ENCODE data around the gene STAG1. TPM values are rescaled to one million over a fixed set of nuclear protein-coding genes. Genes with fewer than 3 reads are reported as not detected.

Gene STAG1
- total RNA-seq, 2 donors from 2014 or later, result 26.2 to 28.3 TPM

DNA sequence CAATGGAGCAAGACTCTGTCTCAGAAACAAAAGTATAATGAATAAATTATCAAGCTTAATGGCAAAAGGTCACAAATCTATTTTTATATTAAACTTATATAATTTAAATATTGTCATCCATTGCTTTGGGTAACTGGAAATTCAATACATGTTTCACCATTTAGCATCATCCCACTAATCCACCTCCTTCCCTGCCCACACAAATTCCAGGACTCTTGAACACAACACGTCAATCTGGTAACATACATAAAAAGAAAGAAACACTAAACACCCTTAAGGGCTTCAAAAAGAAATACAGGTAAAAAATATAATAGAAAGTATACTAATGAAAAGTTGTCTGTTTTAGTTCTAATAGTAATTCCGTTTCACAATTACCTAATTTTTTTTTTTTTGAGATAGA is 149.4 kb downstream of the STAG1 start:
- no peak for DNase-seq
- 85 to 91% methylated on average over 2 of the region's 2 CpGs for WGBS, 2 donors

GRCh38 chr3:136595913-136596697 is 156.1 kb downstream of the STAG1 start:
- ATAC-seq, result no peak
- 50 to 64% methylated on average over 5 of the region's 5 CpGs for WGBS, 2 donors
- TF ChIP-seq POLR2A (IDR thresholded peaks at IDR 0.05), result no peak
- TF ChIP-seq, protein P1, sequence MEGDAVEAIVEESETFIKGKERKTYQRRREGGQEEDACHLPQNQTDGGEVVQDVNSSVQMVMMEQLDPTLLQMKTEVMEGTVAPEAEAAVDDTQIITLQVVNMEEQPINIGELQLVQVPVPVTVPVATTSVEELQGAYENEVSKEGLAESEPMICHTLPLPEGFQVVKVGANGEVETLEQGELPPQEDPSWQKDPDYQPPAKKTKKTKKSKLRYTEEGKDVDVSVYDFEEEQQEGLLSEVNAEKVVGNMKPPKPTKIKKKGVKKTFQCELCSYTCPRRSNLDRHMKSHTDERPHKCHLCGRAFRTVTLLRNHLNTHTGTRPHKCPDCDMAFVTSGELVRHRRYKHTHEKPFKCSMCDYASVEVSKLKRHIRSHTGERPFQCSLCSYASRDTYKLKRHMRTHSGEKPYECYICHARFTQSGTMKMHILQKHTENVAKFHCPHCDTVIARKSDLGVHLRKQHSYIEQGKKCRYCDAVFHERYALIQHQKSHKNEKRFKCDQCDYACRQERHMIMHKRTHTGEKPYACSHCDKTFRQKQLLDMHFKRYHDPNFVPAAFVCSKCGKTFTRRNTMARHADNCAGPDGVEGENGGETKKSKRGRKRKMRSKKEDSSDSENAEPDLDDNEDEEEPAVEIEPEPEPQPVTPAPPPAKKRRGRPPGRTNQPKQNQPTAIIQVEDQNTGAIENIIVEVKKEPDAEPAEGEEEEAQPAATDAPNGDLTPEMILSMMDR (IDR thresholded peaks at IDR 0.05), result no peak

More for the DNA sequence above, 149.4 kb downstream of the STAG1 start:
- no peaks in the 10 kb centered on the region for H3K27me3 ChIP-seq
- no peak overlapping the region for H3K4me3 ChIP-seq
- no peak for ATAC-seq
- intact Hi-C loops (cut with DNase I), result no loop called here
- H3K36me3 ChIP-seq (replicated peaks in 1 of 2; ENCODE audit: insufficient read depth in 1 of 2, low read depth in 2 of 2), result no peaks in the 10 kb centered on the region
- TF ChIP-seq POLR2A (IDR thresholded peaks at IDR 0.05), result no peak
- TF ChIP-seq, protein P1 (IDR thresholded peaks at IDR 0.05), result no peak
- H3K4me1 ChIP-seq, result no peaks in the 10 kb centered on the region
- no peak overlapping the region for H3K27ac ChIP-seq
- H3K9me3 ChIP-seq, result no peaks in the 10 kb centered on the region

GRCh38 chr3:136586580-136586979 is 165.6 kb downstream of the STAG1 start:
- Histone ChIP-seq H3K36me3 (replicated peaks in 1 of 2; ENCODE audit: insufficient read depth in 1 of 2, low read depth in 2 of 2) (no peaks in the 10 kb centered on the region), H3K4me1 (no peaks in the 10 kb centered on the region), H3K27ac (no peak overlapping the region), H3K4me3 (no peak overlapping the region), H3K27me3 (no peaks in the 10 kb centered on the region), H3K9me3 (no peaks in the 10 kb centered on the region)
- DNase-seq (no peak), ATAC-seq (no peak)
- intact Hi-C loops (cut with DNase I), result no loop called here
- TF ChIP-seq POLR2A (IDR thresholded peaks at IDR 0.05), result no peak
- TF ChIP-seq, protein P1 (IDR thresholded peaks at IDR 0.05), result no peak

More at GRCh38 chr3:136595913-136596697, 156.1 kb downstream of the STAG1 start:
- Histone ChIP-seq H3K4me3 (no peak overlapping the region), H3K9me3 (no peaks in the 10 kb centered on the region), H3K4me1 (no peaks in the 10 kb centered on the region), H3K36me3 (replicated peaks in 1 of 2; ENCODE audit: insufficient read depth in 1 of 2, low read depth in 2 of 2) (no peaks in the 10 kb centered on the region), H3K27ac (no peak overlapping the region), H3K27me3 (no peaks in the 10 kb centered on the region)
- intact Hi-C loops (cut with DNase I), result no loop called here
- no peak for DNase-seq

DNA sequence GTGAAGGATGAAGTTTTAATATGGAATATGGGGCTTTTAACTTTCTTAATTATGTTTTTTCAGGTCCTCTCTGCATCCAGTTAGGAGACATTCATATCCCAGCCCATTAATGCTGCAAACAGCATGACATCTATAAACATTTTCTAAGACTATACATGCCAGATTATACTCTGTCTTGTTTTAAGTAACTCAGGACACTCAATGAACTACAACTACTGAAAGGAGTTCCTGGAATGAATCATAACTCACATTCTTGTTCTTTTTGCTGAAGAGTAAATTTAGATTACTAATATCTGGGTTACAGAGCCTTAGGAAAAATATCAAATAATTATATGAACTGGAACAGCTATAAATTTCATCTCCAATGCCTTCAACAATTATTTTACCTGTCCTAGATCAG is 167.4 kb downstream of the STAG1 start:
- no peaks in the 10 kb centered on the region for H3K4me1 ChIP-seq
- H3K36me3 ChIP-seq (replicated peaks in 1 of 2; ENCODE audit: insufficient read depth in 1 of 2, low read depth in 2 of 2), result no peaks in the 10 kb centered on the region
- H3K27ac ChIP-seq, result no peak overlapping the region
- no peaks in the 10 kb centered on the region for H3K9me3 ChIP-seq
- no peaks in the 10 kb centered on the region for H3K27me3 ChIP-seq
- intact Hi-C loops (cut with DNase I), result no loop called here
- no peak overlapping the region for H3K4me3 ChIP-seq
- ATAC-seq (no peak), DNase-seq (no peak)
- no peak for TF ChIP-seq POLR2A (IDR thresholded peaks at IDR 0.05)
- TF ChIP-seq, protein P1 (IDR thresholded peaks at IDR 0.05), result no peak

DNA sequence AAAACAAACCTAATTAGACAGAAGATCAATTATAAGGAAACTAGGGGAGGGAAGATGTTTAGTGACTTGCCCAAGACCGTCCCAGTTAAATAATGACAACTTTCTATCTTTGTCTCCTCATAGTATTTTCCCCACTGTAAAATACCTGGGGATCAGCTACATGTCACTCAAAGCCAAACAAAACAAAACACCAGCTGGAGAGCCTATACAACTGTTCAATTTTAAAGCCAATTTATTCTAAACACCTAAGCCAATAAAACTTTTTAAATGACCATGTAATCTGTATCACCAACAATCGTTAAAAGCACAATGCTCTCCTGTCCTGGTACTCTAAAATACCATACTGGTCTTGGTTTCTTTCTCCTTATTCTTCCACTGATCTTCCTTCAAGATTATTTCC is 168.4 kb downstream of the STAG1 start:
- TF ChIP-seq, protein P1 (IDR thresholded peaks at IDR 0.05), result no peak
- no peak for TF ChIP-seq POLR2A (IDR thresholded peaks at IDR 0.05)
- intact Hi-C loops (cut with DNase I), result no loop called here
- no peaks in the 10 kb centered on the region for H3K36me3 ChIP-seq (replicated peaks in 1 of 2; ENCODE audit: insufficient read depth in 1 of 2, low read depth in 2 of 2)
- no peak overlapping the region for H3K27ac ChIP-seq
- no peak for ATAC-seq
- H3K4me3 ChIP-seq, result no peak overlapping the region
- no peaks in the 10 kb centered on the region for H3K27me3 ChIP-seq
- 90 to 91% methylated on average over 2 of the region's 2 CpGs for WGBS, 2 donors
- no peak for DNase-seq
- H3K4me1 ChIP-seq, result no peaks in the 10 kb centered on the region
- H3K9me3 ChIP-seq, result no peaks in the 10 kb centered on the region

Data from body of pancreas (tissue), 4 donors.